Stimulated activated CD4-positive, alpha-beta T cell treated with anti-CD3 and anti-CD28 coated beads, Interleukin-12 subunit alpha, Interleukin-12 subunit beta, amount 100 ng/mL, for 4 hours (primary cell): ENCODE measurements around the gene C15orf61.

Source experiments
- DNase-seq: peaks from one replicate; pipeline ENCODE4 v3.0.0-alpha.2; 2020

Gene C15orf61

GRCh38 chr15:67554580-67554979, 33.6 kb downstream of the C15orf61 start:
- DNase-seq, result no peak

- no peak for DNase-seq
Observed at GRCh38 chr15:67556976-67557570, 36.1 kb downstream of the C15orf61 start.

- DNase-seq, result no peak
Observed at GRCh38 chr15:67558502-67558901, 37.6 kb downstream of the C15orf61 start.

GRCh38 chr15:67559158-67559557, 38.2 kb downstream of the C15orf61 start:
- no peak for DNase-seq

- no peak for DNase-seq
Observed at GRCh38 chr15:67559576-67559975, 38.6 kb downstream of the C15orf61 start.

- DNase-seq, result no peak
Observed at GRCh38 chr15:67560320-67560719, 39.4 kb downstream of the C15orf61 start.

- no peak for DNase-seq
Observed at GRCh38 chr15:67563092-67563491, 42.2 kb downstream of the C15orf61 start.

- DNase-seq, result no peak
Observed at GRCh38 chr15:67564021-67564967, 43.4 kb downstream of the C15orf61 start.

GRCh38 chr15:67564968-67565345, 44.0 kb downstream of the C15orf61 start:
- DNase-seq, result no peak

GRCh38 chr15:67569668-67570067, 48.7 kb downstream of the C15orf61 start:
- no peak for DNase-seq

- no peak for DNase-seq
Observed at GRCh38 chr15:67570875-67571647, 50.1 kb downstream of the C15orf61 start.

- no peak for DNase-seq
Observed at GRCh38 chr15:67571648-67572415, 50.9 kb downstream of the C15orf61 start.

- no peak for DNase-seq
Observed at GRCh38 chr15:67573194-67573593, 52.3 kb downstream of the C15orf61 start.

GRCh38 chr15:67575039-67575502, 54.1 kb downstream of the C15orf61 start:
- DNase-seq, result no peak

GRCh38 chr15:67578020-67578600, 57.2 kb downstream of the C15orf61 start:
- no peak for DNase-seq

GRCh38 chr15:67579164-67579563, 58.2 kb downstream of the C15orf61 start:
- DNase-seq, result no peak
